Pancreas (tissue), 10 donors: Measurements from ENCODE around the gene STOX2. TPM values are rescaled to one million over a fixed set of nuclear protein-coding genes. Genes with fewer than 3 reads are reported as not detected.

Source experiments
- ATAC-seq, 4 donors: fragments of 200-7000 bp; cut with Tn5 transposase; one replicate each; pipeline versions ENCODE4 v1.8.0 to v1.9.1; 2020; ENCODE audit warnings: mild to moderate bottlenecking in 4 of 4, moderate library complexity in 4 of 4
- DNase-seq, 6 donors: peaks; one replicate each; pipeline ENCODE4 v3.0.0-alpha.2; 2020
- FAIRE-seq: peaks from 2 replicates; lab custom pipeline; 2012; peaks lifted over from hg19 to GRCh38; lab: Jason Lieb, UNC
- H3K27ac ChIP-seq, 4 donors: fragments of 200-600 bp; sonication (generic); 1 replicate in 3 of 4; 2 replicates in 1 of 4; pipeline versions ENCODE4 v1.5.0 to v1.8.0; 2020
- H3K27me3 ChIP-seq, 4 donors: fragments of 200-600 bp; one replicate each; pipeline ENCODE4 v1.8.0; 2021
- H3K36me3 ChIP-seq, 3 donors: fragments of 200-600 bp; sonication (generic) in 1 of 3; one replicate each; pipeline versions ENCODE4 v1.5.0 to v1.8.0; 2020 to 2021
- H3K4me1 ChIP-seq, 3 donors: fragments of 200-600 bp; one replicate each; pipeline ENCODE4 v1.8.0; 2021
- H3K4me3 ChIP-seq, 4 donors: fragments of 200-600 bp; sonication (generic) in 2 of 4; one replicate each; pipeline versions ENCODE4 v1.5.0 to v1.8.0; 2020 to 2021
- H3K9me3 ChIP-seq, 4 donors: fragments of 200-600 bp; one replicate each; pipeline ENCODE4 v1.8.0; 2021
- CTCF ChIP-seq, 4 donors: fragments of 200-600 bp; sonication (generic) in 3 of 4; IDR thresholded peaks; one replicate each; pipeline versions ENCODE4 v1.5.0 to v1.8.0; 2021; ENCODE audit warnings: antibody characterized with exemption in 4 of 4
- WGBS, 2 donors: extraction: QIAGEN DNeasy Blood & Tissue Kit; methylation state at CpG; one replicate each; pipeline ENCODE4 v1.1.7; 2013; 5-methylcytosine and 5-hydroxymethylcytosine counted together
- intact Hi-C, 3 donors: fragments of 100-400 bp; cut with DNase I; formaldehyde crosslinking; loops; one replicate each; pipeline versions ENCODE4 v1.11.1 to v1.14.2; 2022
- polyA plus RNA-seq, 2 donors: library from polyadenylated mRNA; stranded (reverse); fragments of 200-250 nt; gene quantifications; one replicate each; pipeline ENCODE4 v1.2.3, GENCODE V29; 2013
- total RNA-seq, 6 donors: library from RNA; stranded (reverse); fragmentation: NEBNext Ultra II Directional in 4 of 6; extraction: Animal tissue kit (Norgen Biotek cat#: 25700) in 4 of 6; gene quantifications; one replicate each; pipeline versions ENCODE4 v1.2.1 to v1.2.4, GENCODE V29; 2021 to 2023
- donor health status: healthy with polysubstance abuse.
- donor health status: DM: no; HTN: no; CAD: no; lungs with moderate emphysema.
- donor health status: DM: no; HTN: no; CAD: no.
- donor health status: control.
- donor health status: control.
- donor health status: Bipolar disorder and iron deficiency.
- donor health status: DM: yes; HTN: yes; CAD: no.
- donor health status: DM: no; HTN: no; CAD: no.
- donor health status: DM: no; HTN: no; CAD: no.
- donor health status: DM: yes; HTN: yes; CAD: no.

Gene STOX2
- total and polyA plus RNA-seq, 8 donors, result 3.5 to 11.9 (median 8.8) TPM

DNA sequence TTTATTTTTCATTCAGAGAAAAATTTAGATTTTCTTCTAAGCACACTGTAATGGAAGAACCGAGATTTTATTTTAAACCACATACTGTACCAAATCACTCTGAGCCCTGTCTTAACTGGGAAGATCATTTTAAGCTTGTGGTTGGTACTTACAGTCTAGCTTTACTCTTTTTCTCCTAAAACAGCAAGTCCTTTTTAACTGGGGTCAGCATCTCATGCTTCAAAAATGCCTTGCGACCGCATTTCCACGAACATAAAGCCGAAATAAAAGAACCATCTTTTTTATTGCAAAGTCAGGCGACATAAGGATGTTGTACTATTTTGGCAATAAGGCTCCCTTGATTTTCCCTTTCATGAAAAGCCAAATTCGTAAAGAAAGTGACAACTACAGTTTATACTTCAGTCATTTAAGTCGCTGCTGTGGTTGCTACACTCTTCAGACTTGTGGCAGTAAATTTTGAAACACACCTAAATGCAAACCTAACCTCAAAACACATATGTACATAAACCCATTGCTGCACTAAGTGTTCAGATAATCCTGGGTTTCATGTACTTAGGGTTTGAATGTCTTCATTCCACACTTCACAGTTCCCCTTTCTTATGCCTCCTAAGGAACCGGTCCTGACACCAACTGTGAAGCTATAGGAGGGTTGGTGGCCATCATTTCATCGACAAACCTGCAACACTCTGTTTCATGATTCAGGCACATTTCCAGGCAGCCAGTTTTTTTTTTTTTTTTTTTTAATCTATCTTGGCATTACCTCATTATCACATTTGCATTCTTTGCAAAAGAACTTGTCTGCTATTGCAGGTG, 3.0 kb downstream of the STOX2 start:
- Histone ChIP-seq H3K36me3 (no peaks in the 10 kb centered on the region), H3K9me3 (no peaks in the 10 kb centered on the region), H3K4me3 (peak overlapping the region in 2 of 4 donors; percentile 68 to 71), H3K4me1 (peaks cover 0 to 5% (median 3%) of the 10 kb centered on the region in 3 donors), H3K27ac (no peak overlapping the region), H3K27me3 (no peaks in the 10 kb centered on the region)
- ATAC-seq (no peak), DNase-seq (no peak), FAIRE-seq (no peak)
- WGBS, 2 donors, result 48 to 61% methylated on average over 10 of the region's 10 CpGs
- intact Hi-C loops, result no loop called here
- TF ChIP-seq CTCF (IDR thresholded peaks at IDR 0.05), result no peak

- intact Hi-C loops, result no loop called here
- peaks cover 0 to 5% (median 3%) of the 10 kb centered on the region in 3 donors for H3K4me1 ChIP-seq
- no peak for ATAC-seq
- H3K27me3 ChIP-seq, result no peaks in the 10 kb centered on the region
- H3K4me3 ChIP-seq, result no peak overlapping the region
- FAIRE-seq, result no peak
- DNase-seq, result no peak
- H3K36me3 ChIP-seq, result no peaks in the 10 kb centered on the region
- no peak overlapping the region for H3K27ac ChIP-seq
- no peaks in the 10 kb centered on the region for H3K9me3 ChIP-seq
- TF ChIP-seq CTCF (IDR thresholded peaks at IDR 0.05), result no peak
Observed at GRCh38 chr4:183909187-183909586, 4.1 kb downstream of the STOX2 start.

DNA sequence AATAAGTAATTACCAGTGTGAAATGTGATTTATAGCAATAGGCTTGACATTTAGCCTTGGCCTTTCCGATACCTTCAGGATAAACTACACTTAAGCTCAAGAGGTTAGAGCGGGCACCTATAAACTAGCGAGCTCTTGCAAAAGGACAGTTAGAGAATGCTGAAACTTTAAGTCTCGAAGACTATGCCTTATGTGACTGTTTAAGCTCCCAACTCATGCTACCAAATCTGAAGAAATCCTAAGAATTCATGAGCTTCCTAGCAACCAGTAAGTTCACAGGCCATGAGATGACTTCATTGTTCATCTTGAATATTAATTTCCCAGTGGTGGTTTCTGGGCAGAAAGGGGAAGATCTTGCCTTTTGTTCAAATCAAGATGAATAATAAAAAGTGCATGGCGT, 4.7 kb downstream of the STOX2 start:
- ATAC-seq, result no peak
- TF ChIP-seq CTCF (IDR thresholded peaks at IDR 0.05), result no peak
- Histone ChIP-seq H3K9me3 (no peaks in the 10 kb centered on the region), H3K36me3 (no peaks in the 10 kb centered on the region), H3K4me3 (no peak overlapping the region), H3K27ac (no peak overlapping the region), H3K27me3 (no peaks in the 10 kb centered on the region), H3K4me1 (peaks cover 0 to 5% (median under 1%) of the 10 kb centered on the region in 3 donors)
- WGBS, 2 donors, result 94% methylated on average over 5 of the region's 5 CpGs
- no peak for FAIRE-seq
- intact Hi-C loops, result no loop called here
- no peak for DNase-seq

- H3K36me3 ChIP-seq, result no peaks in the 10 kb centered on the region
- ATAC-seq, result no peak
- DNase-seq, result no peak
- intact Hi-C loops, result no loop called here
- no peak for FAIRE-seq
- H3K27me3 ChIP-seq, result no peaks in the 10 kb centered on the region
- no peak for TF ChIP-seq CTCF (IDR thresholded peaks at IDR 0.05)
- H3K9me3 ChIP-seq, result no peaks in the 10 kb centered on the region
- H3K27ac ChIP-seq, result no peak overlapping the region
- peaks cover 0 to 5% (median 0%) of the 10 kb centered on the region in 3 donors for H3K4me1 ChIP-seq
- no peak overlapping the region for H3K4me3 ChIP-seq
- 93 to 96% methylated on average over 8 of the region's 8 CpGs for WGBS, 2 donors
Observed at GRCh38 chr4:183912585-183912984, 7.5 kb downstream of the STOX2 start.

DNA sequence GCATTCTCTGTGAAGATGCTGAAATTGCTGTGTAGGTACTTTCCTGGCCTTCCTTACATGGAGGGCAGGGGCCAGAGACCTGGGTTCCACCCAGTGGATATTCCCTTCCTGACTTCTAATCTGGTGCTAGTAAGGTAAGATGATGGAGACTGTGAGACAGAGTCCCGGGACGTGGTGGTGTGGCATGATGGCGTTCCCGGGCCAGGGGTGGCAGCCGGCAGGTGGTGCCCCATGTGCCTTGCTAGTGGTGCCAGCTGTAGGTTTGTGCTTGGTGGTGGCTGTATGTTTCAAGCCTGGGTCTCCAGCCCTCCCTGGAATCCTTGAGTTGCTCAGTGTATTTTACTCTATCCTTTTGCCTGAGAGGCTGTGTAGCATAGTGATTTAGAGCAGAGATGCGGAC, 10.9 kb downstream of the STOX2 start:
- intact Hi-C loops, result no loop called here
- TF ChIP-seq CTCF (IDR thresholded peaks at IDR 0.05), result no peak
- H3K27ac ChIP-seq, result no peak overlapping the region
- no peak overlapping the region for H3K4me3 ChIP-seq
- H3K9me3 ChIP-seq, result no peaks in the 10 kb centered on the region
- FAIRE-seq (no peak), DNase-seq (no peak), ATAC-seq (no peak)
- H3K4me1 ChIP-seq, result no peaks in the 10 kb centered on the region
- no peaks in the 10 kb centered on the region for H3K27me3 ChIP-seq
- 82 to 83% methylated on average over 6 of the region's 6 CpGs for WGBS, 2 donors
- no peaks in the 10 kb centered on the region for H3K36me3 ChIP-seq
